Nephron (organoid): ENCODE measurements around the gene DET1.

ENCODE experiments used
- H3K27ac Mint-ChIP-seq, 3 experiments: 2 replicates each; pipeline ENCODE4 v1.8.0; 2020; ENCODE audit warnings: mixed read lengths in 3 of 3, mild to moderate bottlenecking in 2 of 3, moderate library complexity in 1 of 3
- H3K27me3 Mint-ChIP-seq: 2 replicates; pipeline ENCODE4 v1.8.0; 2021; ENCODE audit warnings: low read depth, mild to moderate bottlenecking, moderate library complexity, mixed read lengths
- H3K36me3 Mint-ChIP-seq: 2 replicates; pipeline ENCODE4 v1.8.0; 2020; ENCODE audit warnings: low read depth, mixed read lengths
- H3K4me1 Mint-ChIP-seq: 2 replicates; pipeline ENCODE4 v1.8.0; 2020; ENCODE audit warnings: mixed read lengths
- H3K4me3 Mint-ChIP-seq, 3 experiments: 2 replicates each; pipeline ENCODE4 v1.8.0; 2020; ENCODE audit warnings: mild to moderate bottlenecking in 3 of 3, mixed read lengths in 3 of 3, moderate library complexity in 2 of 3
- H3K9me3 Mint-ChIP-seq: 2 replicates; pipeline ENCODE4 v1.8.0; 2020; ENCODE audit warnings: mixed read lengths
- CTCF ChIP-seq, 3 experiments: fragments of 200-600 bp; sonication (generic); IDR thresholded peaks; one replicate each; pipeline ENCODE4 v1.5.0; 2021; ENCODE audit warnings: antibody characterized with exemption in 3 of 3; ENCODE audit not compliant: unreplicated experiment in 3 of 3

Gene DET1

GRCh38 chr15:88535607-88536313, 10.7 kb downstream of the DET1 start:
- no peaks in the 10 kb centered on the region for H3K27me3 Mint-ChIP-seq
- TF ChIP-seq CTCF (IDR thresholded peaks at IDR 0.05; ENCODE audit: unreplicated experiment in 3 of 3): no peak

GRCh38 chr15:88535100-88535499, 11.4 kb downstream of the DET1 start:
- no peak for TF ChIP-seq CTCF (IDR thresholded peaks at IDR 0.05; ENCODE audit: unreplicated experiment in 3 of 3)
- no peak overlapping the region for H3K27ac Mint-ChIP-seq
- H3K27me3 Mint-ChIP-seq: no peaks in the 10 kb centered on the region

More at GRCh38 chr15:88535607-88536313, 10.7 kb downstream of the DET1 start:
- Mint-ChIP-seq H3K4me1 (no peaks in the 10 kb centered on the region), H3K36me3 (peaks cover 64% of the 10 kb centered on the region), H3K4me3 (no peak overlapping the region), H3K9me3 (peaks cover 34% of the 10 kb centered on the region), H3K27ac (no peak overlapping the region)

GRCh38 chr15:88533376-88533775, 13.1 kb downstream of the DET1 start:
- H3K4me3 Mint-ChIP-seq: no peak overlapping the region
- no peak overlapping the region for H3K27ac Mint-ChIP-seq
- no peak for TF ChIP-seq CTCF (IDR thresholded peaks at IDR 0.05; ENCODE audit: unreplicated experiment in 3 of 3)
- no peaks in the 10 kb centered on the region for H3K27me3 Mint-ChIP-seq
- H3K9me3 Mint-ChIP-seq: peaks cover 34% of the 10 kb centered on the region
- peaks cover 8% of the 10 kb centered on the region for H3K4me1 Mint-ChIP-seq
- peaks cover 83% of the 10 kb centered on the region for H3K36me3 Mint-ChIP-seq

More at GRCh38 chr15:88535100-88535499, 11.4 kb downstream of the DET1 start:
- Mint-ChIP-seq H3K4me1 (no peaks in the 10 kb centered on the region), H3K36me3 (peaks cover 71% of the 10 kb centered on the region), H3K4me3 (no peak overlapping the region), H3K9me3 (peaks cover 34% of the 10 kb centered on the region)

- Mint-ChIP-seq H3K9me3 (peaks cover 15% of the 10 kb centered on the region), H3K27me3 (no peaks in the 10 kb centered on the region), H3K4me3 (no peak overlapping the region), H3K4me1 (peaks cover 8% of the 10 kb centered on the region), H3K27ac (no peak overlapping the region), H3K36me3 (peaks cover 92% of the 10 kb centered on the region)
- no peak for TF ChIP-seq CTCF (IDR thresholded peaks at IDR 0.05; ENCODE audit: unreplicated experiment in 3 of 3)
These were observed 17.4 kb downstream of the DET1 start for GRCh38 chr15:88529021-88529630.

GRCh38 chr15:88526247-88526879, 20.1 kb downstream of the DET1 start:
- no peaks in the 10 kb centered on the region for H3K27me3 Mint-ChIP-seq
- H3K36me3 Mint-ChIP-seq: peaks cover 87% of the 10 kb centered on the region
- no peak overlapping the region for H3K27ac Mint-ChIP-seq
- peaks cover 7% of the 10 kb centered on the region for H3K9me3 Mint-ChIP-seq
- H3K4me1 Mint-ChIP-seq: peaks cover 8% of the 10 kb centered on the region
- H3K4me3 Mint-ChIP-seq: no peak overlapping the region
- no peak for TF ChIP-seq CTCF (IDR thresholded peaks at IDR 0.05; ENCODE audit: unreplicated experiment in 3 of 3)
